HG02938 (cell line): Measurements from ENCODE around the gene LTBP1.

ENCODE experiments used
- ATAC-seq: cut with Tn5 transposase; IDR thresholded peaks from one replicate; pipeline ENCODE4 v1.9.1; 2021; ENCODE audit warnings: mild to moderate bottlenecking, moderate library complexity; ENCODE audit not compliant: unreplicated experiment

Gene LTBP1

GRCh38 chr2:33289961-33290360 lies 343.2 kb downstream of the LTBP1 start:
- ATAC-seq, result no peak

- no peak for ATAC-seq
Measured at GRCh38 chr2:33291278-33292013, 344.7 kb downstream of the LTBP1 start.

- no peak for ATAC-seq
Measured at GRCh38 chr2:33292063-33292462, 345.3 kb downstream of the LTBP1 start.

- no peak for ATAC-seq
Measured at GRCh38 chr2:33292981-33293595, 346.3 kb downstream of the LTBP1 start.

GRCh38 chr2:33298233-33298632 lies 351.5 kb downstream of the LTBP1 start:
- no peak for ATAC-seq

- no peak for ATAC-seq
Measured at GRCh38 chr2:33301355-33301754, 354.6 kb downstream of the LTBP1 start.

GRCh38 chr2:33302348-33302747 lies 355.6 kb downstream of the LTBP1 start:
- ATAC-seq, result no peak

GRCh38 chr2:33304032-33304864 lies 357.5 kb downstream of the LTBP1 start:
- ATAC-seq, result no peak

- ATAC-seq, result no peak
Measured at GRCh38 chr2:33307659-33308270, 361.0 kb downstream of the LTBP1 start.

GRCh38 chr2:33312355-33312754 lies 365.6 kb downstream of the LTBP1 start:
- ATAC-seq, result no peak

GRCh38 chr2:33313039-33313438 lies 366.3 kb downstream of the LTBP1 start:
- ATAC-seq, result no peak

GRCh38 chr2:33314541-33314940 lies 367.8 kb downstream of the LTBP1 start:
- no peak for ATAC-seq

- no peak for ATAC-seq
Measured at GRCh38 chr2:33316328-33316727, 369.6 kb downstream of the LTBP1 start.

GRCh38 chr2:33317369-33318007 lies 370.7 kb downstream of the LTBP1 start:
- ATAC-seq, result no peak

GRCh38 chr2:33318456-33318855 lies 371.7 kb downstream of the LTBP1 start:
- no peak for ATAC-seq

- ATAC-seq, result no peak
Measured at GRCh38 chr2:33320573-33320972, 373.8 kb downstream of the LTBP1 start.

GRCh38 chr2:33321236-33321771 lies 374.6 kb downstream of the LTBP1 start:
- peak; percentile 62 for ATAC-seq

GRCh38 chr2:33321876-33322483 lies 375.2 kb downstream of the LTBP1 start:
- no peak for ATAC-seq

- ATAC-seq, result no peak
Measured at GRCh38 chr2:33322612-33323011, 375.9 kb downstream of the LTBP1 start.

GRCh38 chr2:33323957-33324356 lies 377.2 kb downstream of the LTBP1 start:
- peak; percentile 39 for ATAC-seq
